GM21786 (cell line): ENCODE measurements around the gene DPP9.
"Not testable (repeated sequence)": the region's sequence is repeated elsewhere in the genome, so short reads cannot be mapped to it uniquely, and the experiment has no call there.

Experiments
- ATAC-seq: cut with Tn5 transposase; IDR thresholded peaks from one replicate; pipeline ENCODE4 v1.9.1; 2021; ENCODE audit not compliant: unreplicated experiment

The DPP9 gene

DNA sequence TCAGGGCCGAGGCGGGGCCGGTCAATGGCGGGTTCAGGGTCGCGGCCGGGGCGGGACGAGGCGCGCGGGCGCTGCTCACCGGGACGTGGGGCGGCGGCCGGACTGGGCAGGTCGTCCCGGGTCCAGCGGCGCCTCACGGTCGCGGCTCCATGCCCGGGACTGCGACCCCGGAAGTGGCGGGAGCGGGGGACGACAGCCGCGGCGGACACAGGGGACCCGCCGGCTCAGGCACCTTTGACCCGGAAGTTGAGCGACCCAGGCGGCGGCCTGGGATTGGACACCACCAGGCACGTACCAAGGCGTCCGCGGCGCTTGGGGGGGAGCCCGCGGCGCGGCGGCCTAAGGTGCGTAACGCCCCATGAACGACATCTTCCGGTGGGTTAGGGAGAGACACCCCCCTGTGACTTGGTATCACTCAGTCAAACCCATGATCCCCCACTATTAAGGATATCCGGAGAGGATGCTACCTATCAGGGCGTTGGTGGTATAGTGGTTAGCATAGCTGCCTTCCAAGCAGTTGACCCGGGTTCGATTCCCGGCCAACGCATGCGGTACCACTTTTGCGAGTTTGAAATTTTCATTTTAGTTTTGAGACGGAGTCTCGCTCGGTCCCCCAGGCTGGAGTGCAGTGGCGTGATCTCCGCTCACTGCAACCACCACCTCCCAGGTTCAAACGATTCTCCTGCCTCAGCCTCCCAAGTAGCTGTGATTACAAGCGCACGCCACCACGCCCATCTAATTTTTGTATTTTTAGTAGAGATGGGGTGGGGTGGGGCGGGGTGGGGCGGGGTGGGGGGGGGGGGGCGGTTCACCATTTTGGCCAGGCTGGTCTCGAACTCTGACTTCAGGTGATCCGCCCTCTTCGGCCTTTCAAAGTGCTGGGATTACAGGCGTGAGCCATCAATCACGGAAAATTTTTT lies at the start of gene DPP9:
Gene DPP9 (minus strand): TSS at position 248 of the 920 bp plus-strand sequence. CDS start 3,936 bp downstream, outside the sequence.
- peak; percentile 91 for ATAC-seq

DNA sequence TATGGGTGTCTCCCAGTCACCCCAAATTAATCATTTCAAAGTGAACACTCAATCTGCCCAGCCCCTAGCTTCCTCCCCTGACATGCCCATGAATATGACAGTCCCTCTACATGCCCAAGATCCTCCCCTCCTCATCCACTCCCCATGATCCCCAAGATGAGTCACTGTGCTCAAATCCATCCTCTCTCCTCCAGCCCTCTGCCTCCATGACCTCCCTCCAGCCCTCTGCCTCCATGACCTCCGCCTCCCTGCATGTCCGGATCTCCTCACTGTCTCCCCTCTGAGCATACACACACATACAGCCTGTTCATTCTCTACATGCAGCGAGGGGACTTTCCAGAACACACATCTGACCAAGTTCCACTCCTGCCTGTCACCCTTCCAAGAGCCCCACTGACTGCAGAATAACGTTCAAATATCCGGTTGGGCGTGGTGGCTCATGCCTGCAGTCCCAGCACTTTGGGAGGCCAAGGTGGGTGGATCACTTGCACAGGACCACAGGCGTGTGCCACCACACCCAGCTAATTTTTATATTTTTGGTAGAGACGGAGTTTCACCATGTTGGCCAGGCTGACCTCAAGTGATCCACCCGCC lies 49.5 kb upstream of the DPP9 start:
- ATAC-seq, result no peak

DNA sequence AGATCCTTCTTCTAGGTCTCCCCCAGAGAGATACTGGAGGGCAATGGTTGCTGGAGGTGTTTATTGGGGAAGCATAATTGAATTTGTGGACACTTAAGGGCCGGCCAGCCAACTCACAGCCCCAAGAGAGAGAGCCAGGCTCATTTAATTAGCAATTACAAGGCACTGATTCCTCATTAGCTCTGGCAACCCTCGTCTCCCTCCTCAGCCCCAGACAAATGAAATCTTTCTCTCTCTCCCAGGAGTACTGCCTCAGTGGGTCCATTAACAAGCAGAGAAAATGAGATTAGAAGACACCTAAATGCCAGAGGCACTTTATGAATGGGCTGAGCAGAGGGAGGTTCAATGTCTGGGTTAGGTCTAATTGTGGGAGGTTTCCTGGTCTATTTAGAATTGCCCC lies 48.9 kb upstream of the DPP9 start:
- ATAC-seq, result no peak

DNA sequence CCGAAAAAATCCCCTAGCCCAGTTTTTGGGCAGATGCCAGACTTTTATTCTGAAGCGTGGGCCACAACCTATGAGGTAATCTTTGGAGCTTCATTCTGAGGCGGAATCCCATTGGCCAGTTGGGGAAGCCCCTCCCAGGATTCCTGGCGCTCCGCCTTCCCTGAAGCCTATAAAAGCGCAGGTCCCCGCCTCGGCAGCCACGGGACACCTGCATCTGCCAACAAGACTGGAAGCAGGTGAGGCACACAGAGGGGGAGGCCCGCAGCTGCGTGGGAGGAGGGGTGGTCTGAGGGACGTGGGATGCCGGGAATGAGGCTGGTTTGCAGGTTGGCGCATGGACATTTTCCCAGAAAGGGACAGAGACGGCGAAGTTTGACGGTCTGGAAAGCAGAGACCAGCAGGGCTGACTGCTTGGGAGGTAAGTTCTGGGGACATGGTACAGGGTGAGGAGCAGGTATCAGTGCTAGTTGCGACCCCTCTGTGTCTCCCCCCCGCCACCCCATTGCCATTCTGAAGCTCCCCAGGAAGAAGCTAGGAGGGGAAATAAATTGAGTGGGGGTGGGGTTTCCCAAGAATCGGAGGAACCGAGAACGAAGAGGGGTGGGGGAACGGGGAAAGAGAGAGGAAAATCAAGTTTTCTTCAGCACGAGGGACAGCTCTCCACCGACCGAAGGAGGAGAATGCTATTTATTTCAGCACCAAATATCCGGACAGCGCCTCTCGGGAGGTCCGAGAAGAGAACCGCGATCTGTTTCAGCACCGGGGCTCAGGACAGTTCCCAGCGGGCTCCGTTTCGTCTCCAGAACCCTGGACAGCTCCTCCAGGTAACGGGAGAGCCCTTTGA lies 45.5 kb upstream of the DPP9 start:
- ATAC-seq, result no peak

DNA sequence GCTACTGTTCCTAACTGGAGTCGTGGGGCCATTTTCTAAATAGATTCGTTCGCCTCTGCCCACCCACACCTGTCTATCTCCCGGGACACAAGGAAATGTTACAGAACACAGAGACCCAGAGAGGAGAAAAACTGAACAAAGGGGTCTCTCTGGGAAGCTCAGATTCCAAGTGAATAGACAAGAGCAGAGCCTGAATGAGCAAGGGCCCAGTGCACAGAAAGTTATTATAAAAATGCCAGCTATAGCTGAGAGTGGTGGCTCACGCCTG lies 40.7 kb upstream of the DPP9 start:
- ATAC-seq, result no peak

DNA sequence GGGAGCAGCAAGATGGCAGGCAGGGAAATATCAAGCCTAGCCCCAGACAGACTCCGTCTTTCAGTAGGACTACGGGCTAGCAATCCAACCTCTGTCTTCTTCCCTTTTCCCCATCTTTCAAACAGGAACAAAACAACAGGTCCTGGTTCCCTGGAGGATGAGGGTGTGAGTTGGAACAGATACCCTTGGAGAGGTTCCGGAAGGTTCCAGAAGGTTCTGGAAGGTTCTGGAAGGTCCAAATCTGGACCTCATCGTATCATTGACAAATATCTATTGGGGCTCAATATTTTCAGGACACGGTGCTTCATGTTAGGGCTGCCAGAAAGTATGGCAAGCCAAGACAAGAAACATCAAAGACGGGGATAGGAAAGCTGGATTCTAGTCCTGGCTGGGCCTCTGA lies 39.4 kb upstream of the DPP9 start:
- no peak for ATAC-seq

DNA sequence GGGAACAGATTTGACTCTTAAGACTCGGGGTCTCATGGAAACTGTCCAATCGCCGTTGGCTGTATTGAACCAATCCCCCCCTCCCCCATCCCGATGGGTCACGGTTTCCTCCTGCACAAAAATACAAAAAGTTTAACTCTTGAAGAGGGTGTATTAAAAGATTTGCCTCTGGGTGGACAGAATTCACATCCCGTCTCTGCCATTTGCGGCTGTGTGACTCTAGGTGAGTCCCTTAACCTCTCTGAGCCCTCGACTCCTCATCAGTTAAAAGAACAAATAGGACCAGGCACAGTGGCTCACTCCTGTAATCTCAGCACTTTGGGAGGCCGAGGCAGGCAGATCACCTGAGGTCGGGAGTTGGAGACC lies 36.6 kb upstream of the DPP9 start:
- no peak for ATAC-seq

DNA sequence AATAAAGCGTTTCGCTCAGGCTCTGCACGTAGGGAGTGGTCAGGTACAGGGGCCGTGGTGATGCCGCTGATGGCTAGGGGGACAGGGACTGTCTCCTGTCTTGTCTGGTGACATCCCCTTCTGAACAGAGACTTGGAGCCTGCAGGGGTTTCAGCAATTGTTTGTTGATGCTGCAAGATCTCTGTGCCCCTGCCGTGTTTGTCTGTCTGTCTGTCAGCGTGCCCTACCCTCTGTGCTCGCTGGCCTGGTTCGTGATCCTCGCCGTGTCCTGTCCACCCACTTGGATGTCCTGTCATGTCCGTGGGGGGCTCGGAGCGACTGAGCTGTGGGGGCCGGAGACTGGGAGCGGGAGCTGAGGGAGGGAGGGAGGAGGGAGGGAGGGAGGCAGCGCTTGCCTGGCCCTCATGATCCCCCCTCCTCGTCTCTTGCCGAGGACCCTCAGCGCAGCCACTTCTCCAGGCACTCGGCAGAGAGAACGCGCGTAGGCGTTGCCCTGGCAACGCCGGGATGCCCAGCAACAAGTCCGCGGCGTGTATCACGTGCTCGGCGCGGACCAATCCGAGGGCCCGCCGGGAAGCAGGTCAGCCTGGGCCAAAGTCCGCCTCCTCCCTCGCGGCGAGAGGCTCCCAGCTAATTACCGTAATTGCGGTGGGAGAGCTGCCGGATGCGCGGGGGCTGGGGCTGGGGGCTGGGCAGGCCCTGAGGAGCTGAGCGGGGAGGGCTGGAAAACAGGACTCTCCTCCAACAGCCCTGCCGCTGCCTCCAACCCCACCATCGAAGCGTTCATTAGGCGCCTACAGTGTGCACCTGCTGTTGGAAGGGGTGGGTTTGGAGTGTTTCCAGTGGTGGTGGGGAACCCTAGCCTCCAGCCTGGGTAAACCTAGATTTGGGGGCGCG lies 36.0 kb upstream of the DPP9 start:
- ATAC-seq, result no peak

DNA sequence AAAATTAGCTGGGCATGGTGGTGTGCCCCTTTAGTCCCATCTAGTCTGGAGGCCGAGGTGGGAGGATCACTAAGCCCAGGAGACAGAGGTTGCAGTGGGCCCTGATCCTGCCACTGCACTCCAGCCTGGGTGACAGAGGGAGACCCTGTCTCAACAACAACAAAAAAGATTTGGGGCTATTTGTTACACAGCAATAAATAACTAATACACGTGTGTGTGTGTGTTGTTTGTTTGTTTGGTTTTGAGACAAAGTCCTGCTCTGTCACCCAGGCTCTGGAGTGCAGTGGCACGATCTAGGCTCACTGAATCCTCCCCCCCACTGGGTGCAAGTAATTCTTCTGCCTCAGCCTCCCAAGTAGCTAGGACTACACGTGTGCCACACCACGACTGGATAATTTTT lies 35.0 kb upstream of the DPP9 start:
- ATAC-seq, result no peak

DNA sequence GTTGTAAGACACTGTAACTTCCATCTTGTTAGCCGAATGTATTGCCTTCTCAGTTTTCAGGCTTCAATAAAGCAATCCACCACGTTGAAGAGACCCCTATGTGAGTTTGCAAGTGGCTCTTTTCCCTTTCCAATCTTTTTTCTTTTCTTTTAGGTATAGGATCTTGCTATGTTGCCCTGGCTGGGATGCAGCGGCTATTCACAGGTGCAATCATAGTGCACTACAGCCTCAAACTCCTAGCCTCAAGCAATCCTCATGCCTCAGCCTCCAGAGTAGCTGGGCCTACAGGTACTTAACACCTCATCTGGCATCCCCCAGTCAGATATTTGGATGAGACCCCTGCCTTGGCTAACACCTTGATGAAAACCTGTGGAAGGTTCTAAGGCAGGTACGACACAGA lies 34.4 kb upstream of the DPP9 start:
- ATAC-seq, result no peak

DNA sequence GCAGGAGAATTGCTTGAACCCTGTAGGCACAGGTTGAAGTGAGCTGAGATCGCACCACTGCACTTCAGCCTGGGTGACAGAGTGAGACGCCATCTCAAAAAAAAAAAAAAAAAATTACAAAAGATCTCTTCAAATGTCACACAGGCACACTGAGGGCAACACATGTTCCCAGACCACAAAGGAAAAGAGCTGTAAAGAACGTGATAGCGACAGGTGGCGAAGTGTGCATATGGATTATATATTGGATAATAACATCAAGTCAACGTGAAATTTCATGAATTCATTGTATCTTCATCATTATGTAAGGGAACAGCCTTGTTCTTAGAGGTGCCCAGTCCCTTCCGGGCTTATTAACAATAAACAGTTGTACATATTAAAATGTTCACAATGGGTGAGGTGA lies 31.8 kb upstream of the DPP9 start:
- no peak for ATAC-seq

DNA sequence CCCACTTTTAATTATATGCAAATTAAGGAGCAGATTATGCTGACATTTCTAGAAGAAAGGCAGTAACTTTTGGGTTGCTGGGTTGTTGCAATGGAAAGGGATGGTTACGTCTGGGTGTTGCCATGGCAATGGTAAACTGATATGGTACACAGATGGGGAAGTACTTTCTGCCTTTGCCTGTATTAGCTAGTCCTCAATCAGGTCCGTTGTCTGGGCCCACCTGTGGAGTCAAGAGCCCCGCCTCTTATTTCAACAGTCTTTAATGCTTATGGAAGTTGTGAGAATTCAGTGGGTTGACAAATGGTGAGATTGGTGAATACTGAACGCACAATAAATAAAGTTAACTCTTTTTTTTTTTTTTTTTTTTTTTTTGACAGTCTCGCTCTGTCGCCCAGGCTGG lies 30.6 kb upstream of the DPP9 start:
- no peak for ATAC-seq

DNA sequence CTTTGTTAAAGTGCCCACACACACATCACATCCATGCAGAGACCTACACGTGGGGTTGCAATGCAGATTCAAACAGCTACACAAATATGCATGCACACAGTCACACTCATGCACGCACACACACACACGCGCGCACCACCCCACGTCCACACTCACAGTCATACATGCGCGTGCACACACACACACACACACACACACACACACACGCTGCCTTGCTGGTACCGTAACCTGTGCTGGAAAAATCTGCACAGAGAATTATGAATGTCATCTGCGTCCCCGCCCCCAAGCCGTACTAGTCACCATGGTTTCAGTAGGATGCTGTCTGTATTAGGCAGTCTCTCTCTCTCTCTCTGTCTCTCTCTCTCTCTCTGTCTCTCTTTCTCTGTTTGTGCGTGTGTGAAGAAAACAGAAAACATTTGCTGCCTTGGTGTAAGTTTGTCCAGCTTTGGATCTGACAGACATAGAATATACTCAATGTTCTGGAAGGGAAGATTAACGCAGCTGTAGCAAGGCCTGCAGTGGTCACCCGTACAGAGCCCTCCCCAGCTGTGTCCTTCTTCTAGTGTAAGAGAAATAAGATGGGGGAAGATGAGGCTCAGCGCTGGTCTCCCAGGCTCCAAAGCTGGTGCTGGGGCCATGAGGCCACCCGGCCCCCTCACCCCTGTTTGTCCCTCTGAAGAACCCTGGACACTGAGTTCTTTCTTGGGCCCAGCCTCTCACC lies 26.4 kb upstream of the DPP9 start:
- ATAC-seq, result no peak

DNA sequence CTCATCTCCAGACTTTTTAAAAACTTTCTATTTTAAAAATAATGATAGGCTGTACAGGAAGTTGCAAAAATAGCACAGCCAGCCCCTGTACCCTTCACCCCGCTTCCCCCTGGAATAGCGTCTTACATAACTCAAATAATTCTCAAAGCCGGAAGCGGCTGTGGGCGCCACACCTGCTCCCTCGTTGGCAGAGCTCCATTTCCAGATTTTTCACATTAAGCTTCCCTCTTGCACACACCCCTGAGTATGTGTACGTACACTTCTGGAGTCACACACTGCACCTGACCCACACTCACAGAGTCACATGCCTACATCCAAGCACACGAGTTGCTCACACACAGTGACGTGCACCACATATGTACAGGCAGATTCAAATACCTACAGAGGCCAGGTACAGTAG lies 24.9 kb upstream of the DPP9 start:
- ATAC-seq, result no peak

DNA sequence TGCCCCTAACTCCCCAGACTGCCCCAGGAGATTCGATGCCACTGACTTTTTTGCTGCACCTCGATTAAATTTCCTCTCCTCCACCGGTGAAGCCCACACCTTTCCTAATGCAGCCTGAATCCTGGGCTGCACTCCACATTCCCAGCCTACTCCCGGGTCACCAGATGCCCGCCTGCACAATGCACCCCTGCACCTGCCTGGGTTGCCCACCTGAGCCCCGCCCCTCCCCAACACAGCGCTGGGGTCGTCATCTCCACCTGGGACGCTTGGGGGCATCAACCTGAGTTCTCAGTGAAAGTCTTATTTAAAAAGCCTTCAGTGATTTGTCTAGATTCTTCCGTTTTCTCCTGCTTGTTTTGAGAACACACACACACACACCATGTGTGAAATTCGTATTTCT lies 24.5 kb upstream of the DPP9 start:
- no peak for ATAC-seq

DNA sequence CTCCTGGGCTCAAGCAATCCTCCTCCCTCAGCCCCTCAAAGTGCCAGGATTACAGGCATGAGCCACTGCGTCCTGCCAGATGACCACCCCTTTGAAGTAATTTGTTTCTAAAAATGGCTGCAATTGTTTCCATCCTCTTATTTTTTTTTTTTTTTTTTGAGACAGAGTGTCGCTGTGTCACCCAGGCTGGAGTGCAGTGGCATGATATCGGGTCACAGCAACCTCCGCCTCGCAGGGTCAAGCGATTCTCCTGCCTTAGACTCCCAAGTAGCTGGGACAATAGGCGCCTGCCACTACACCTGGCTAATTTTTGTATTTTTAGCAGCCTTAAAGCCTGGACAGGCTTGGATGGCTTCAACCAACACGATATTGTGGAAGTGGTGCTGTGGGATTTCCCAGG lies 22.3 kb upstream of the DPP9 start:
- no peak for ATAC-seq

DNA sequence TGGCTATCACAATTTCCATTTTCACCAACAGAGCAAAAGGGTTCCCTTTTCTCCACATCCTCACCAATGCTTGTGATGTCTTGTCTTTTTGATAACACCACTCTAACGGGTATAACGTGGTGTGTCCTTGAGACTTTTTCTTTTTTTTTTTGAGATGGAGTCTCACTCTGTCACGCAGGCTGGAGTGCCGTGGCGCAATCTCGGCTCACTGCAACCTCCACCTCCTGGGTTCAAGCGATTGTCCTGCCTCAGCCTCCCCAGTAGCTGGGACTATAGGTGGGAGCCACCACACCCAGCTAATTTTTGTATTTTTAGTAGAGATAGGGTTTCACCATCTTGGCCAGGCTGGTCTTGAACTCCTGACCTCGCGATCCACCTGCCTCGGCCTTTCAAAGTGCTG lies 21.5 kb upstream of the DPP9 start:
- not testable (repeated sequence) for ATAC-seq

DNA sequence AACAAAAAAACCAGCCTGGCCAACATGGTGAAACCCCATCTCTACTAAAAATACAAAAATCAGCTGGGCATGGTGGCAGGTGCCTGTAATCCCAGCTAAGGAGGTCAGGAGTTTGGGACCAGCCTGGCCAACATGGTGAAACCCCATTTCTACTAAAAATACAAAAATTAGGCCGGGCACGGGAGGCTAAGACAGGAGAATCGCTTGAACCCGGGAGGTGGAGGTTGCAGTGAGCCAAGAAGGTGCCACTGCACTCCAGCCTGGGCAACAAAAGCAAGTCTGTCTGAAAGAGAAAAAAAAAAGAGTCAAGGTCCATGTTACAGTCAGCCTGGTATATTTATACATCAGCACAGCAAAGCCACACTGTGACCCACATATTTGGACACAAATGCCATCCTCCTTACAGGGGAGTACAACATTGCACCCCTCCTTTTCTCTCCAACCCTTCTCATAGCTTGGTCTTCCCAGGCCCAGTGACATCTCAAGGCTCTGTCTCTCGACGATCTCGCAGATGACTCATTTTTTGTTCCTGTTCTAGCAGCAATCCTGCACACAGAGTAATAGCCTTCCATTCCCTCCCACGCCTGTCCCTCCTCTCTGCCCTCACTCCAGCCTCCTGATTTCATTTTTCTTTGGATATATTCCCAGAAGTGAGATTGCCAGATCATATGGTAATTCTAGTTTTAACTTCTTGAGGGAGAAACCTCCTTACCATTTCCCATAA lies 21.0 kb upstream of the DPP9 start:
- ATAC-seq, result no peak

DNA sequence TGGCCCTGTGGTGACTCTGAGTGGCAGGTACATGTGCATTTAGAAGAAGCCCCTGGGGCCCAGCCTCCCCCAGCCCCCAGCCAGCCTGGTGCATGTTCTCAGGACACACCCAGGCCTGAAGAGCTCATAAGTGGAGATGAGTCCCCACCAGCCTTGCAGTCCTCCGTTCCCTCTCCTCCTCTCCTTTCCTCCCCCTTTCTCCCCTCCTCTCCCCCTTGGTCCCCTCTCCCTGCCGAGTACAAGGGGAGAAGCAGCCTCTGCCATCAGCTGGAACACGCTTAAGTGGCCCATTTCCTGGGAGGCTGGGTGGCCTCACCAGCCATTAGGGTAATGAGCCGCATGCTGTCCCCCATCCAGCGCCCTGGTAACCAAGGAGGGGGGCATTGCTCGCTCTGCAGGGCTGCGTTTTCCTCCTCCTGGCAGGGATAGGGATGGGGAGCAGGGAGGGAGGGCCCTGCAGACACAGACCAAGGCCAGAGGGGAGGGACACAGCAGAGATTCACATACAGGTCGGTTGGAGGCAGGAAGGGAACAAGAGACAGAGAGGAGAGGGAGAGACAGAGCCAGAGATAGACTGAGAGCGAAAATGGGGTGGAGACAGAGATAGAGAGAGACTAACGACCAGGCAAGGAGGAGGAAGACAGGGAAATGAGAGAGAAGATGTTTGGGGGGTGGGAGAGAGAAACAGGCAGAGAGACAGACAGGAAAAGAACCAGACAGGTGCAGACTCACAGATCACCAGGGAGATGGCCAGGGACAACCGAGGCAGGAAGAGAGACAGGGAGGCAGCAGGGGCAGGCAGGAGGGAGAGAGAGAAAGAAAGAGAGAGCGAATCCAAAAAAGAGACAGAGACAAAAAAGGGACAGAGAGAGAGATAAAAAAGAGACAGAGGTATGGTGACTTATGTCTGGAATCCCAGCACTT lies 19.3 kb upstream of the DPP9 start:
- ATAC-seq, result no peak
